ENCODE data around the gene ADGRE1. TPM values are rescaled to one million over a fixed set of nuclear protein-coding genes. Genes with fewer than 3 reads are reported as not detected.

ADGRE1 gene
- total and polyA plus RNA-seq, 2 of the 13 experiments (the other 11 are each of a cell fraction or from before 2014, with no cell fraction given): not detected

- no TSS peak for BruUV-seq (replicated peaks)
- WGBS (ENCODE audit: low lambda C conversion rate): 23% methylated on average over 9 of the region's 9 CpGs
- in situ Hi-C loops (cut with HindIII; ENCODE audit: extremely low pct_ligation_motif_present, low pct_unique_long_range_greater_than_20kb) (loop anchor here (5.0 to 25.0 kb wide), 2 partner anchors 127 to 227 kb away; partner anchors contain the start of genes GPR108 and TRIP10), intact Hi-C loops (cut with micrococcal nuclease; ENCODE audit: unreplicated experiment) (loop anchor here (5.0 to 10.0 kb wide), 2 partner anchors 112 to 380 kb away; partner anchors contain the start of gene DENND1C)
- H3K36me3 ChIP-seq (replicated peaks in 1 of 2; ENCODE audit: control insufficient read depth in 1 of 2, insufficient read depth in 2 of 2, low read length in 2 of 2): no peaks in the 10 kb centered on the region
- FAIRE-seq: no peak
- peaks cover 0 to 18% of the 10 kb centered on the region in 2 experiments; a peak in 2 of 5 replicates for H3K27me3 ChIP-seq (ENCODE audit: control insufficient read depth in 1 of 2, insufficient read depth in 2 of 2, low read length in 2 of 2)
- no peak overlapping the region for H3K27ac ChIP-seq (ENCODE audit: extremely low read length, insufficient read depth, low read length)
- POLR2A ChIA-PET: interaction anchor here (0.7 to 1.5 kb wide), 2 partner anchors 126 to 185 kb away, joined by 3 to 11 read pairs; partner anchors contain the start of genes GPR108 and TRIP10
- no peak for DNase-seq (ENCODE audit: low spot score)
- CTCF ChIA-PET (ENCODE audit: low intra/inter-chr PET ratio, low total read pairs): interaction anchor here (1.2 to 2.3 kb wide), 4 partner anchors 126 to 383 kb away, joined by 4 to 31 read pairs (median 6); partner anchors contain the start of genes DENND1C, GPR108 and TRIP10
- H3K9ac ChIP-seq (ENCODE audit: insufficient read depth, low read depth, low read length): no peak overlapping the region
- H3K4me3 ChIP-seq (replicated peaks in 1 of 3; ENCODE audit: insufficient read depth in 1 of 3, low read depth in 2 of 3, low read length in 3 of 3): no peak overlapping the region
- H3K9me3 ChIP-seq (ENCODE audit: low read length): no peaks in the 10 kb centered on the region
- 0 out of 2 replicates have a peak, but pooled peaks cover 10% of the 10 kb centered on the region for H3K4me1 ChIP-seq (ENCODE audit: insufficient read depth, low read length)
- no peaks in the 10 kb centered on the region for H3K79me2 ChIP-seq (ENCODE audit: insufficient read depth, low read length)
- ATAC-seq: no peak
- no peak overlapping the region for H3K4me2 ChIP-seq (ENCODE audit: low read depth, low read length)
- no peak overlapping the region for H2AFZ ChIP-seq (ENCODE audit: low read length)
- H4K20me1 ChIP-seq (ENCODE audit: insufficient read depth, low read length): no peaks in the 10 kb centered on the region
- TF ChIP-seq, protein P1, sequence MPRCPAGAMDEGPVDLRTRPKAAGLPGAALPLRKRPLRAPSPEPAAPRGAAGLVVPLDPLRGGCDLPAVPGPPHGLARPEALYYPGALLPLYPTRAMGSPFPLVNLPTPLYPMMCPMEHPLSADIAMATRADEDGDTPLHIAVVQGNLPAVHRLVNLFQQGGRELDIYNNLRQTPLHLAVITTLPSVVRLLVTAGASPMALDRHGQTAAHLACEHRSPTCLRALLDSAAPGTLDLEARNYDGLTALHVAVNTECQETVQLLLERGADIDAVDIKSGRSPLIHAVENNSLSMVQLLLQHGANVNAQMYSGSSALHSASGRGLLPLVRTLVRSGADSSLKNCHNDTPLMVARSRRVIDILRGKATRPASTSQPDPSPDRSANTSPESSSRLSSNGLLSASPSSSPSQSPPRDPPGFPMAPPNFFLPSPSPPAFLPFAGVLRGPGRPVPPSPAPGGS (CRISPR knock-in tag; IDR thresholded peaks at IDR 0.05): no peak
- TF ChIP-seq HNRNPH1 (optimal IDR thresholded peaks at IDR 0.05; ENCODE audit: low read depth, low read length) (no peak), SOX5 (CRISPR knock-in tag; IDR thresholded peaks at IDR 0.05; ENCODE audit: borderline replicate concordance) (no peak), ZNF512 (CRISPR knock-in tag; IDR thresholded peaks at IDR 0.05) (no peak), PAXIP1 (CRISPR knock-in tag; conservative IDR thresholded peaks at IDR 0.05) (no peak), ZNF570 (CRISPR knock-in tag; IDR thresholded peaks at IDR 0.05; ENCODE audit: borderline replicate concordance) (no peak), TGIF2 (CRISPR knock-in tag; IDR thresholded peaks at IDR 0.05) (no peak), ZBTB42 (CRISPR knock-in tag; IDR thresholded peaks at IDR 0.05) (no peak), ZNF788 (CRISPR knock-in tag; IDR thresholded peaks at IDR 0.05; ENCODE audit: borderline replicate concordance) (no peak), HDAC1 (CRISPR knock-in tag; IDR thresholded peaks at IDR 0.05) (no peak), CEBPZ (IDR thresholded peaks at IDR 0.05; ENCODE audit: low read length) (no peak)
Measured at GRCh38 chr19:6864325-6864940, 22.9 kb upstream of the ADGRE1 start.

All from HepG2 (cell line).